HG03469 (cell line): ENCODE measurements around the gene BACH2.
"Not testable (repeated sequence)": the region's sequence is repeated elsewhere in the genome, so short reads cannot be mapped to it uniquely, and the experiment has no call there.

ENCODE experiments used
- ATAC-seq: cut with Tn5 transposase; IDR thresholded peaks from one replicate; pipeline ENCODE4 v1.9.1; 2021; ENCODE audit warnings: mild to moderate bottlenecking, moderate library complexity, moderate number of reproducible peaks; ENCODE audit not compliant: unreplicated experiment

The BACH2 gene

DNA sequence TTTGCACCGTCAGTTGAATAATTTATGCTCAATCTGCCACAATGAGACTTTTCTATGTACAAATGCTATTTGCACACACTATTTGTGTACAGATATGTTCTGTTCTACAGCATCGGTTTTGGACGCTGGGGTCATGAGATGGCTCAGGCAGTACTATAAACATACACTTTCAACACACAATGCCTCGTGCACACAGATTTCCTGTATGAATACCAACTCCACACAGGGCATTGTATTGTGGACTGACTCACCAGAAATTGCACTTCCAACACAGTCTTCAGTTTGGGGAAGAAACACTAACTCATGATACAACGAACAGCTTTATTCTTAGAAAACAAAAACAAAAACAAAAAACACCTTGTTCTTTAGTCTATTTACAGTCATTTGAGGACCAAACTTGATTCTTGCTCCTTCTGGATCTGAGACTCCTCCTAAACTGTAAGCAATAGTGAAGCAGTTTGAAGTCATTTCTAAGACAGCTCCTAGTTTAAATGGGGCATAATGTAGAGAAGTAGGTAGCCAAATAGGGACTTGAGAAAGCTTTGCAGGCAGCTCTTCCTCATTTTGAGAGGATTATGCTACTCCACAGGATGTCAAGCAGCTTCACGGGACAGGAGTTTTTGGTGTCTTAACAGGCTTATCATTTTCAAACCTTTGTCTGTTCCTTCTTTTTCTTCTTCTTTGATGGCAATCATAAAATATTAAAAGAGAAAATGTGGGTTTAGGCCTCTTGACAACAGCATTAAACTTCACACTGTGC, 368.7 kb downstream of the BACH2 start:
- no peak for ATAC-seq

- ATAC-seq, result no peak
Observed at GRCh38 chr6:89927264-89927663, 369.4 kb downstream of the BACH2 start.

- no peak for ATAC-seq
Observed at GRCh38 chr6:89925826-89926225, 370.8 kb downstream of the BACH2 start.

DNA sequence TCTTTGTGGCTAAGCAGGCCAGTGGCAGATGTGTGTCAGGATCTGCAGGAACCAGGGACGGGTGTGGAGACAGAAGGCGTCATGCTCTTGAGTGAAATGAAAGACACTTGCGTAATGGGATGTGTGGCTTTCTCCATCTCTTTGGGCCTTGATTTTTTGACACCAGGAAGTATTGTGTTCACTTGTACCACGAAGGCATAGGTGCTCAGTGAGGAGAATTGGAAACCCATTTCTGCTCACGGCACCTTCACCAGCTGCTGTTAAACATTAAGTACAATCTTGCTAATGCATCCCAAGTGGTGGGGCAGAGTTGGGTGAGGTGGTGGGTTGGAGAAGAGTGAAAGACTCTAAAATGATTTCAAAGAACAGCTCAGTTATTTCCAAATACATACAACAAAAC, 372.4 kb downstream of the BACH2 start:
- no peak for ATAC-seq

DNA sequence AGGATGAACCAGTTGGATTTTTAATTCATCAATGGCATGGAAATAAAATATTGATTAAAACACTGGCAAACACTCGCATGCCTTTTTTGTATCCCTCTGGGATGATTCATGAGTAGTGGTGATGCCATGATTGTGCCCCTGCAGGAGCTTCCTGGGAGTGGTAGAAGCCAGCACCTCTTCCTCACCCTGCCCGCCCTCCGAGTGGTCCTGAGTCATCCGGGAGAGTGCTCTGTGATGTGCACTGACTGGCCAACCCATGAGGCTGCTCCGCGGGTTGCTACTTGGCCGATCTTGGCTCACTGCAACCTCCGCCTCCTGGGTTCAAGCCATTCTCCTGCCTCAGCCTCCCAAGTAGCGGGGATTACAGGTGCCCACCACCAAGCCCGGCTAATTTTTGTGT, 375.0 kb downstream of the BACH2 start:
- ATAC-seq, result no peak

GRCh38 chr6:89921197-89921596, 375.4 kb downstream of the BACH2 start:
- ATAC-seq, result no peak

GRCh38 chr6:89917801-89918366, 378.8 kb downstream of the BACH2 start:
- ATAC-seq, result no peak

DNA sequence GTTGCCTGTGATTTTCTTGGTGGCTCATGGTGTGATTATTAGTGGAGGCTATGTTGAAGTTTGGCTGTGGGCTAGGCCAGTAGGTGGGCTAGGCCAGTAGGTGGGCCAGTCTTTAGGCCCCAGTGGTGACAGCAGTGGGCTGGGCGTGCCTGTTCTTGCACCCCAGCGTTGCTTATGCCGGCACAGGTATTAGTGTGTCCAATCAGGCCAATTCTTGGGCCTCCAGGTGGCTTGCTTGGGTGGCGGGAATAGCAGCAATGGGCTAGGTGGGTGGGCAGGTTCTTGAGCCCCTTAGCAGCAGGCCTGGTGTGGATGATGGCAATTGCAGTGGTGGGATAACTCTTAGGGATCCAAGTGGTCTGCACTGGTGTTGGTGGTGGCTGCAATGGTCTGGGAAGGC, 379.4 kb downstream of the BACH2 start:
- ATAC-seq, result no peak

DNA sequence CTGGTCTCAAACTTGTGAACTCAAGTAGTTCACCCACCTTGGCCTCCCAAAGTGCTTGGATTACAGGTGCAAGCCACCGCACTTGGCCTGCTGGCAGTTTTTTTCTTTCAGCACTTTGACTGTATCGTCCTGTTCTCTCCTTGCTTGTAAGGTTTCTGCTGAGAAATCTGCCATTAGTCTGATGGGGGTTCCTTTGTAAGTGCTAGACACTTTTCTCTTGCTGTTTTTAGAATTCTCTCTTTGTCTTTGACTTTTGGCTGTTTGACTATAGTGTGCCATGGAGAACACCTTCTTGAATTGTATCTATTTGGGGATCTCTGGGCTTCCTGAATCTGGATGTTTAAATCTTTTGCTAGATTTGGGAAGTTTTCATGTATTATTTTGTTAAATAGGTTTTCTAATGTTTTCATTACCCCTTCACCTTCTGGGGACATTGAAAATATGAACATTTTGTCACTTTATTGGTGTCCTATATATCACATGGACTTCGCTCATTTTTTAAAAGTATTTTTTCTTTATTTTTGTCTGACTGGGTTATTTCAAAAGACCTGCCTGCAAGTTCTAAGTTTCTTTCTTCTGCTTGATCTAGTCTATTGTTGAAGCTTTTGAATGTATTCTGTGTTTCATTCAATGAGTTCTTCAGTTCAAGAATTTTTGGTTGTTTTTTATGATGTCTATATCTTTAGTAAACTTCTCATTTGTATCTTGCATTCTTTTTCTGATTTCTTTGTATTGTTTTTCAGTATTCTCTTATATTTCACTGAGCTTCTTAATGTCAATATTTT, 380.3 kb downstream of the BACH2 start:
- no peak for ATAC-seq

- ATAC-seq, result no peak
Observed at GRCh38 chr6:89910902-89911240, 385.8 kb downstream of the BACH2 start.

DNA sequence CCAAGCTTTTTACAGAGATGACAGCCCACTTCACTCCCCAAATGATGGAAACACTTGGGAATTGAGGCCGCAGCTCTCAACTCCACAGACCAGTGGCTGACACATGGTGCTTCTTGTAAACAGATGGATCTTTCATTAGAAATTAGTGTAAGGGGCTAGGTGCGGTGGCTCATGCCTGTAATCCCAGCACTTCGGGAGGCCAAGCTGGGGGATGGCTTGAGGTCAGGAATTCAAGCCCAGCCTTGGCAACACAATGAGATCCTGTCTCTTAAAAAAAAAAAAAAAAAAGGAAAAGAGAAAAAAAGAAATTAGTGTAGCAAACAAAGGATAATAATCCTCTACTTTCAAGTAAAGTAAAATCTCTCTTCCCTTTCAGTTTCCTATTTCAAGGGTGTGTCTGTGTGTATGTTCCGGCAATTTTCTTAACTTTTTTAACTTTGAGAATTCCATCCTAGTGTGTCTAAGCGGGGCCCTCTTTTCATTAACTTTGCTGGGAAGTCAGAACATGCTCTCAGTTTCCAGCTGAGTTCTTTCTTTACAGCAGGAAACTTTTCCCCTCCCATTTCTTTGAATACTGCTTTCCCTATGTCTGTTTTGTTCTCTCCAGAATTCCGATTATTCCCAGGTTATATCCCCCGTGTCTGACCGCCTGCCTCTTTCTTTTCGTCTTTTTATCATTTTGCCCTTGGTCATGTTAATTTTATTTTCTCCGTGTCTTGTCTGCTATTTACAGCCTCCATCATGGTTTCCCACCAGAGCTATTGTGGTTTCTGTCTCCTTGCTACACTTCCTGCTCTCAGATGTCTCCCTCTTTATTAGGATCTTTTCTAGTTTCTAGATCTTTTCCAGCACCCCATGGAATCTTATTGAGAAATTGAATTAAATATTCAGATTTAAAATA, 386.4 kb downstream of the BACH2 start:
- not testable (repeated sequence) for ATAC-seq

DNA sequence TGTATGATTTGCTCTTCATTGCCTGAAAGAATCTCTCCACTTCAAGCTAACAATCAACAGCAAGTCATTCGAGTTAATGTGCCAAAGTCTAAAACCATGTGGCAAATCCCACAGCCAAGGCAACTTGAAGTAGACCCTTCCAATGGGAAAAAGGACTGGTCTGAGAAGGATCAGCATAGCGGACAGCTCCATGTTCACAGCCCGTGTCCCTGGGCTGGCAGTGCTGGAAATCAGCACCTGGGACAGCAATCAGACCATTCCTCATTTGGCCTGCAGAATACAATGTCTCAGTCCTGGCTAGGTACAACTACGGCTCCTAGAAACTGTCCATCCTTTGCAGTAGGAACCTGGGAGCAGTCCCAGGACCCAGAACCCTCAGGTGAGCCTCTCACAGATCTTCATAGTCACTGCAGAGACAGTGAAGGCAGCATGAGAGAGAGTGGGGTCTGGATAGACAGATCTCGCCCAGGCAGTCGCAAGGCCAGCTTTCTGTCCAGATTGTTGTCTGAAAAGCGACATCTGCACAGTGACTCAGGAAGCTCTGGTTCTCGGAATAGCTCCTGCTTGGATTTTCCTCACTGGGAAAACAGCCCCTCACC, 401.3 kb downstream of the BACH2 start:
- no peak for ATAC-seq

- ATAC-seq, result no peak
Observed at GRCh38 chr6:89894169-89894568, 402.5 kb downstream of the BACH2 start, which contains the start of gene GJA10. Gene GJA10 (plus strand): TSS chr6:89894469. CDS start chr6:89894469, 0 bp downstream.

DNA sequence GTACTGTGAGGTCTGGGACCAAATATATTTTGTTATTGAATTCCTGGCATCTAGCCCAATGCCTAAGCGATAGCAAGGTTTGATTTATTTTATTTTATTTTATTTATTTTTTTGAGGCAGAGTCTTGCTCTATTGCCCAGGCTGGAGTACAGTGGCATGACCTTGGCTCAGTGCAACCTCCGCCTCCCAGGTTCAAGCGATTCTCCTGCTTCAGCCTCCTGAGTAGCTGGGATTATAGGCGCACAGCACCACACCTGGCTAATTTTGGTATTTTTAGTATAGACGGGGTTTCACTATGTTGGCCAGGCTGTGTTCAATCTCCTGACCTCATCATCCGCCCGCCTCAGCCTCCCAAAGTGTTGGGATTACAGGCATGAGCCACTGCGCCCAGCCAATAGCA, 404.1 kb downstream of the BACH2 start:
- ATAC-seq, result not testable (repeated sequence)

GRCh38 chr6:89890845-89891528, 405.7 kb downstream of the BACH2 start:
- ATAC-seq, result not testable (repeated sequence)

DNA sequence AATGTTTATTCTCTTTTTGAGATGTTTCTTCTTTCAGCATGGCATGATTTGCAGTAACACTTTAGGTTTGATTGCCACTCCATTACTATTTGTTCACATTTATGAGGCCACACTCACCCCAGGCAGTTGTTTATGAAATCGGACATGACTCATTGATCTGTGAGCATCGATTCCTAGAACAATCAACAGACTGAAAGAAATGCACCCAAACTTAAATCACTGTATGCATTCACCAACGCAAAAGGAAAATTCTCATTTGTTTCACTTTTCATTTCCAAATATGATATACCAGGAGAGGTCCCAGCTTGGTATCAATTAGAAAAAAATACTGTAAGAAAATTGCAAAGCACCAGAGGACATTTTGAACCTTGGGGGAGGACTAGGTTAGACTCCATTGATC, 407.8 kb downstream of the BACH2 start:
- no peak for ATAC-seq

DNA sequence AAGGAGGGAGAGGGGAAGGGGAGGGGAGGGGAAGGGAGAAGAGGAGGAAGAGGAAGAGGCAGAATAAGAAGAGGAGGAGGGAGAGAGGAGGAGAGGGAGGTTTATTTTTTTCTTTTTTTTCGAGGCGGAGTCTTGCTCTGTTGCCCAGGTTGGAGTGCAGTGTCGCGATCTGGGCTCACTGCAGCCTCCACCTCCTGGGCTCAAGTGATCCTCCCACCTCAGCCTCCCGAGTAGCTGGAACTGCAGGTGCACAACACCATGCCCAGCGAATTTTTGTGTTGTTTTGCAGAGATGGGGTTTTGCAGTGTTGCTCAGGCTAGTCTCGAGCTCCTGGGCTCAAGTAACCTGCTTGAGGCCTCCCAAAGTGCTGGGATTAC, 408.5 kb downstream of the BACH2 start:
- no peak for ATAC-seq

DNA sequence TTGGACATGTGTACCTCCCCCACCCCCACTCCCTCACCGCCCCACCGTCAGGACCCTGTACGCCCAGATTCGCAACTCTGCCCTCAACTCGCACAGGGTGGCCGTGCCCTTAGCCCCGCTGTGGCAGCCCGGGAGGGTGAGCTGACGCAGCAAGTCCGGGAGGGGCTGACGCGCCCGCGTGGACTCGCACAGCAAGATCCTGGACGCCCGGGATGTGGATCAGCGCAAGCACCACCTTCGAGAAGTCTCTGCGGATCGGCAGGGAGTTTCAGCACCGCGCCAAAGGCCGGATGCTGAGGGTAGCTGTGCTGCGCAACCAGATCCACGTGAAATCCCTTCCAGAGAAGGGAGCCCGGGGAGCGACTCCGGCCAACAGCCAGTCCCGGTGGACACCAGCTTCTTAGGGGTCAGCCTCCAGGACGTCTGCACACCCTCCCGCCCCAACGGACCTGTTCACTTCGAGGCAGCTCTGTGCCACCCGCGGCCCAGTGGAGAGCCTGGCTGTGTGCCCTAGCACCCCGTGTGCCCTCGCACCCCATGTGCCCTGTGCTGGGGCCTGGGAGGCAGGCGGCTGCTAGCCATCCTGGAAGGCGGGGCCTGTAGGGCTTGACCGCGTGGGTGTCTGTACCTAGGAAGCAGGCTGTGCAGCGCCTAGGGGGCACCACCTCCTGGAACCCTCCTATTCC, 409.0 kb downstream of the BACH2 start:
- ATAC-seq, result no peak

GRCh38 chr6:89886378-89887120, 410.1 kb downstream of the BACH2 start:
- ATAC-seq, result no peak
